ENCODE results near the gene RBP2. TPM values are rescaled to one million over a fixed set of nuclear protein-coding genes. Genes with fewer than 3 reads are reported as not detected.

RBP2 gene
- total and polyA plus RNA-seq, 2 experiments from 2014 or later, result 123 to 295 TPM

DNA sequence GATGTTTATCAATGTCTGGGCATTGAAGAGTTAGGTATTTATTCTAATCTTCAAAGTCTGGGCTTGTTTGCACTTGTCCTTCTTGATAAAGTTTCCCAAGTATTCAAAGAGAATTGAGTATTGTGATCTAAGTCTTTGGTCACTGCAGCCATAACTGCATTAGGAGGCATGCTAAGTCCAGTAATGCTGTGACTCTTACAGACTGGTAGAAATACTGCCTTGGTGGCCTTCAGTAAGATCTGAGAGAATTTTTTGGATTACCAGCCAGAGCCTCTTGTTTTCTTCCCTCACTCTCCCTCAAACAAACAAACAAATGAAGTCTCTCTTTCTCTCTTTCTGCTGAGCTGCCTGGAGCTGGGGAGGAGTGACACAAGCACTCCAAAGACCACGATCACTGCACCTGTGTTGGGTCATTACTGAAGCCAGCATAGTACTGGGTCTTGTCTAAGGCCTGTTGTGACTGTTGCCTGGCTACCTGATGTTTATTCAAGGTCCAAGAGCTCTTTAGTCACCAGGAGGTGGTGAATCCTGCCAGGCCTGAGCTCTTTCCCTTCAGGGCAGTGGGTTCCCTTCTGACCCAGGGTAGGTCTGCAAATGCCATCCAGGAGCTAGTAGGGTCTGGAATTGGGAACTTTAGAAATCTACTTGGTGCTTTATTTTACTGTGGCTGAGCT lies 14.8 kb upstream of the RBP2 start:
- Histone ChIP-seq H3K4me1 (ENCODE audit: insufficient read depth) (no peaks in the 10 kb centered on the region), H3K27ac (peak overlapping the region; percentile 45), H3K79me2 (no peaks in the 10 kb centered on the region), H3K9me2 (replicated peaks; ENCODE audit: insufficient read depth) (no peaks in the 10 kb centered on the region), H4K20me1 (ENCODE audit: insufficient read depth, poor library complexity, severe bottlenecking) (no peaks in the 10 kb centered on the region), H3K4me2 (no peak overlapping the region), H2AFZ (no peak overlapping the region), H3K36me3 (replicated peaks; ENCODE audit: insufficient read depth, low read depth) (no peaks in the 10 kb centered on the region), H3K27me3 (no peaks in the 10 kb centered on the region), H3K9me3 (ENCODE audit: low read depth) (no peaks in the 10 kb centered on the region), H3K4me3 (no peak overlapping the region)
- TF ChIP-seq EZH2 (IDR thresholded peaks at IDR 0.05; ENCODE audit: borderline replicate concordance) (no peak), EZH2phosphoT487 (IDR thresholded peaks at IDR 0.05; ENCODE audit: low read depth, severe bottlenecking, unreplicated experiment) (no peak)
- TF ChIP-seq, protein P1, sequence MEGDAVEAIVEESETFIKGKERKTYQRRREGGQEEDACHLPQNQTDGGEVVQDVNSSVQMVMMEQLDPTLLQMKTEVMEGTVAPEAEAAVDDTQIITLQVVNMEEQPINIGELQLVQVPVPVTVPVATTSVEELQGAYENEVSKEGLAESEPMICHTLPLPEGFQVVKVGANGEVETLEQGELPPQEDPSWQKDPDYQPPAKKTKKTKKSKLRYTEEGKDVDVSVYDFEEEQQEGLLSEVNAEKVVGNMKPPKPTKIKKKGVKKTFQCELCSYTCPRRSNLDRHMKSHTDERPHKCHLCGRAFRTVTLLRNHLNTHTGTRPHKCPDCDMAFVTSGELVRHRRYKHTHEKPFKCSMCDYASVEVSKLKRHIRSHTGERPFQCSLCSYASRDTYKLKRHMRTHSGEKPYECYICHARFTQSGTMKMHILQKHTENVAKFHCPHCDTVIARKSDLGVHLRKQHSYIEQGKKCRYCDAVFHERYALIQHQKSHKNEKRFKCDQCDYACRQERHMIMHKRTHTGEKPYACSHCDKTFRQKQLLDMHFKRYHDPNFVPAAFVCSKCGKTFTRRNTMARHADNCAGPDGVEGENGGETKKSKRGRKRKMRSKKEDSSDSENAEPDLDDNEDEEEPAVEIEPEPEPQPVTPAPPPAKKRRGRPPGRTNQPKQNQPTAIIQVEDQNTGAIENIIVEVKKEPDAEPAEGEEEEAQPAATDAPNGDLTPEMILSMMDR (IDR thresholded peaks at IDR 0.05; ENCODE audit: poor library complexity), result no peak
- DNase-seq (ENCODE audit: low spot score), result peak; percentile 36
- WGBS (ENCODE audit: low lambda C conversion rate, missing lambda C conversion rate), result 25% methylated on average over 1 of the region's 1 CpG

DNA sequence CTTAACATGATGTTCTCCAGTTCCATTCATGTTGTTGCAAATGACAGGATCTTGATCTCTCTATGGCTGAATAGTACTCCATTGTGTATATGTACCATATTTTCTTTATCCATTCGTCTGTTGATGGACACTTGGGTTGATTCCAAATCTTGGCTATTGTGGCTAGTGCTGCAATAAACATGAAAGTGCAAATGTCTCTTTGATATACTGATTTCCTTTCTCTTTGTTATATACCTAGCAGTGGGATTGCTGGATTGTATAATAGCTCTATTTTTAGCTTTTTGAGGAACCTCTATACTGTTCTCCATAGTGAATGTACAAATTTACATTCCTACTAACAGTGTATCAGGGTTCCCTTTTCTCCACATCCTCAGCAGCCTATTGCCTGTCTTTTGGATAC lies 5.9 kb upstream of the RBP2 start:
- DNase-seq (ENCODE audit: low spot score), result no peak
- H3K4me2 ChIP-seq, result no peak overlapping the region
- H3K4me3 ChIP-seq, result no peak overlapping the region
- no peaks in the 10 kb centered on the region for H3K79me2 ChIP-seq
- 65% methylated on average over 1 of the region's 1 CpG for WGBS (ENCODE audit: low lambda C conversion rate, missing lambda C conversion rate)
- TF ChIP-seq EZH2phosphoT487 (IDR thresholded peaks at IDR 0.05; ENCODE audit: low read depth, severe bottlenecking, unreplicated experiment) (no peak), EZH2 (IDR thresholded peaks at IDR 0.05; ENCODE audit: borderline replicate concordance) (no peak)
- TF ChIP-seq, protein P1 (IDR thresholded peaks at IDR 0.05; ENCODE audit: poor library complexity), result no peak
- H4K20me1 ChIP-seq (ENCODE audit: insufficient read depth, poor library complexity, severe bottlenecking), result no peaks in the 10 kb centered on the region
- no peaks in the 10 kb centered on the region for H3K9me2 ChIP-seq (replicated peaks; ENCODE audit: insufficient read depth)
- no peak overlapping the region for H2AFZ ChIP-seq
- H3K27ac ChIP-seq, result no peak overlapping the region
- no peaks in the 10 kb centered on the region for H3K9me3 ChIP-seq (ENCODE audit: low read depth)
- no peaks in the 10 kb centered on the region for H3K36me3 ChIP-seq (replicated peaks; ENCODE audit: insufficient read depth, low read depth)
- H3K27me3 ChIP-seq, result no peaks in the 10 kb centered on the region
- H3K4me1 ChIP-seq (ENCODE audit: insufficient read depth), result peaks cover 9% of the 10 kb centered on the region

DNA sequence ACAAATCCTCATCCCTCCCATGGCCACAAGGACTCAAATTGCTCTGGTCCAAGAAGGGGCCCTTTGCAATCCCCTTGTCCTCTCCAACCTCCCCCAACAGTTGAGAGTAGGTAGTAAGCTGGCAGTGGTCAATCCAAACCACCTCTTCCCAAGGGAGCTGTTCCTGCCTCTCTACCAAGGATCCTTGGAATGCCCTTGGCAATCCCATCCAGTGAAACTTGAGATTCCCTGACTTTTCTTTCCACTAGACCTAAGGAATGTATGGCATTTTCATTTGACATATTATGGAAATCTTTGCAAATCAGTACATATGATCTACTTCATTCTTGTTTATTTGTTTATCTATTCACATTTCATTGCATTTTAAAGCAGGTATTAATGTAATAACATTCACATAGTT lies 4.8 kb upstream of the RBP2 start:
- no peaks in the 10 kb centered on the region for H3K27me3 ChIP-seq
- H2AFZ ChIP-seq, result no peak overlapping the region

More for the DNA sequence above, 4.8 kb upstream of the RBP2 start:
- Histone ChIP-seq H3K27ac (no peak overlapping the region), H4K20me1 (ENCODE audit: insufficient read depth, poor library complexity, severe bottlenecking) (no peaks in the 10 kb centered on the region), H3K9me2 (replicated peaks; ENCODE audit: insufficient read depth) (no peaks in the 10 kb centered on the region), H3K4me1 (ENCODE audit: insufficient read depth) (peaks cover 17% of the 10 kb centered on the region), H3K36me3 (replicated peaks; ENCODE audit: insufficient read depth, low read depth) (no peaks in the 10 kb centered on the region), H3K9me3 (ENCODE audit: low read depth) (no peaks in the 10 kb centered on the region), H3K4me2 (no peak overlapping the region), H3K79me2 (no peaks in the 10 kb centered on the region), H3K4me3 (no peak overlapping the region)
- TF ChIP-seq, protein P1 (IDR thresholded peaks at IDR 0.05; ENCODE audit: poor library complexity), result no peak
- TF ChIP-seq EZH2phosphoT487 (IDR thresholded peaks at IDR 0.05; ENCODE audit: low read depth, severe bottlenecking, unreplicated experiment) (no peak), EZH2 (IDR thresholded peaks at IDR 0.05; ENCODE audit: borderline replicate concordance) (no peak)
- no peak for DNase-seq (ENCODE audit: low spot score)

Measured in hepatocyte (in vitro differentiated cells).